IPS-11a (cell line): ENCODE measurements around the gene NPAP1.
"Not testable (repeated sequence)": the region's sequence is repeated elsewhere in the genome, so short reads cannot be mapped to it uniquely, and the experiment has no call there.

ENCODE experiments used
- H3K4me3 ChIP-seq: one replicate; pipeline ENCODE4 v1.5.1; 2013; ENCODE audit warnings: low read depth, low read length, control low read depth

NPAP1 gene, protein sequence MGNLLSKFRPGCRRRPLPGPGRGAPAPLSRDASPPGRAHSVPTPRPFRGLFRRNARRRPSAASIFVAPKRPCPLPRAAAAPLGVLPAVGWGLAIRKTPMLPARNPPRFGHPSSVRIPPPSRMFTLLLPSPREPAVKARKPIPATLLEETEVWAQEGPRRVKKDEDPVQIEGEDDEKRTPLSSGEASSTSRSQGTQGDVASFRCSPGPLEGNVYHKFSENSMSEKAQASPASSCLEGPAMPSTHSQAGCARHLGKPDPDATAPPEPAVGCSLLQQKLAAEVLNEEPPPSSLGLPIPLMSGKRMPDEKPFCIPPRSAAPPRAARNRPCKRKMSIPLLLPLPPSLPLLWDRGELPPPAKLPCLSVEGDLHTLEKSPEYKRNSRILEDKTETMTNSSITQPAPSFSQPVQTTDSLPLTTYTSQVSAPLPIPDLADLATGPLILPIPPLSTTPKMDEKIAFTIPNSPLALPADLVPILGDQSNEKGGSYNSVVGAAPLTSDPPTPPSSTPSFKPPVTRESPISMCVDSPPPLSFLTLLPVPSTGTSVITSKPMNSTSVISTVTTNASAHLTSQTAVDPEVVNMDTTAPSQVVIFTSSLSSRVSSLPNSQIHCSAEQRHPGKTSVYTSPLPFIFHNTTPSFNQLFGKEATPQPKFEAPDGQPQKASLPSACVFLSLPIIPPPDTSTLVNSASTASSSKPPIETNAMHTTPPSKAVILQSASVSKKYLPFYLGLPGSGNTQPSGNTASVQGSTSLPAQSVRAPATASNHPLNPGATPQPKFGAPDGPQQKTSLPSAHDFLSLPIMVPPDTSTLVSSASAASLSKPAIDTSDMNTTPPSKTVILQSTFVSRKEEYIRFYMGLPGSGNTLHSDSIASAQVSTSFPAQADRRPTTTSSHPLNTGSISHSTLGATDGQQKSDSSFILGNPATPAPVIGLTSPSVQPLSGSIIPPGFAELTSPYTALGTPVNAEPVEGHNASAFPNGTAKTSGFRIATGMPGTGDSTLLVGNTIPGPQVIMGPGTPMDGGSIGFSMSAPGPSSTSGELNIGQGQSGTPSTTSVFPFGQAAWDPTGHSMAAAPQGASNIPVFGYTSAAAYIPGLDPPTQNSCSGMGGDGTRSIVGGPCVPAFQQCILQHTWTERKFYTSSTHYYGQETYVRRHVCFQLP

DNA sequence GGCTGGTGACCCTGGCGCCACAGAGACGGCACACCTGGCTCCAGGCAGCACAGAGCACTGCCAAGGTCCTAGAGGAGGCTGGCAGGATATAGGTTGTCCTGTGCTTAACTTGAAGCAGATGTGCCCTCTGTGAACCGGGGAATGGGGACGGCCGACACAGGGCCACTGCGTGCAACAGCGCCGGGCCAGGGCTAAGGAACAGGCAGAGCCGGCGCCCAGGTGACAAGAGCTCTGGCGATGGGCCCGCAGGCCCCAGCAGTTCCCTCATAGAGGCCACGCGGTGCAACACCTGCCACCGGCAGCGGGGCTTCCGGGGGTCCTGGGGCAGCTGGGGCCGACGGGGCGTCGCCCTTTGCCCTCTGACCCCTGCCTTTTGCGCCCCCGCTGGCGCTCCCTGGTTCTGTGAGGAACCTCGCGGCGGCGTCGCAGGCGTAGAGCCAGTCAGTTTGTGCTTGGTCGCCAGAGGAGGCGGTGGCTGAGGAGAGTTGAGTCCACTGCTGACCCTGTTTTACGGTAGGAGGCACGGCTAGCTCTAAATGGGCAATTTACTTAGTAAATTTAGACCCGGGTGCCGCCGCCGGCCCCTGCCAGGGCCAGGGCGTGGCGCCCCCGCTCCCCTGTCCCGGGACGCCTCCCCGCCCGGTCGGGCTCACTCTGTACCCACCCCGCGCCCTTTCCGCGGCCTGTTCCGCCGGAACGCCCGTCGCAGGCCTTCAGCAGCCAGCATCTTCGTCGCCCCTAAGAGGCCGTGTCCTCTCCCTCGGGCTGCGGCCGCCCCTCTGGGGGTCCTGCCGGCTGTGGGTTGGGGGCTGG is at the start of gene NPAP1:
NPAP1 (plus strand) TSS at position 444 of the 813 bp plus-strand sequence; CDS start at position 537, 93 bp downstream.
- H3K4me3 ChIP-seq, result no peak within 1 kb of the TSS

DNA sequence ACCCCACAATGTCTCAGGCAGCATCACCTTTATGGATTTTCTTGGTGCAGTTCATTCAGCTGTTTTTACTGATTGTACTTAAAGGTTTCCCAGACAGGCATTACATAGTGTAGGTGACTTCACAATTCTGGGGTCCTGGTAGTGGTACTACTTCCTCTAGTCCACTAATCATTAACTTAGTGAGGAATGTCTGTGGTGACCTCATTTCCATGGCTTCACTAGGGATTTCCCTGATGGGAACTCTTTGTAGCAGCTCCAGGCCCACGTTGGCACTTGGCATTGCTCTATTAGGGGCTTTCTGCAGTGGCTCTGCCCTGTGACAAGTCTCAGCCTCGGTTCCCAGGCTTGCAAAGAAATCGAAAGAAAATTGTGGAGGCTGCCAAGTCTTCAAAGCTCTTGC is 48.1 kb upstream of the NPAP1 start:
- H3K4me3 ChIP-seq, result no peak overlapping the region

DNA sequence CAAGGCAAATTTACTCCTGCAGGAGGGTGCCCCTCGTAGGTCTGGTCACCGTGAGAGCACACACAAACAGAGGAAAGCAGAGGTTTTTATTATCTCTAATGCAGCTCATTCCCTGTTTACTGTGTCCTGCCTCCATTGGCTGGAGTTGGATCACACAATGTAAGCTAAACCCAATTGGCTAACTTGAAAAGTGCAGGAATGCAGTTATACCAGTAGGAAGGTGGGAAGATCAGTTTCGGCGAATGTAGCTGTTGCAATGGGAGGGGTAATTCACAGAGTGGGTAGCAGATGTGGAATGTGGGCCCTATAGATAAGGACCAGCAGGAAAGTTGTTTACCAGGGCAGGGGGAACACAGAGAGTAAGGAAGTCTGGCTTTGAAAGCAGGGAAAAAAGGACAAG is 42.5 kb upstream of the NPAP1 start:
- no peak overlapping the region for H3K4me3 ChIP-seq

DNA sequence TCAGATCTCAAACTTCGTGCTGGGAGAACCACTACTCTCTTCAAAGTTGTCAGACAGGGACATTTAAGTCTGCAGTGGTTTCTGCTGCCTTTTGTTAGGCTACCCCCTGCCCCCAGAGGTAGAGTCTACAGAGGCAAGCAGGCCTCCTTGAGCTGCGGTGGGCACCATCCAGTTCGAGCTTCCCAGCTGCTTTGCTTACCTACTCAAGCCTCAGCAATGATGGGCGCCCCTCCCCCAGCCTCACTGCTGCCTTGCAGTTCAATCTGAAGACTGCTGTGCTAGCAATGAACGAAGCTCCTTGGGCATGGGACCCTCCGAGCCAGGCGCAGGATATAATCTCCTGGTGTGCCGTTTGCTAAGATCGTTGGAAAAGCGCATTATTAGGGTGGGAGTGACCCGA is 36.2 kb upstream of the NPAP1 start:
- H3K4me3 ChIP-seq, result not testable (repeated sequence)

DNA sequence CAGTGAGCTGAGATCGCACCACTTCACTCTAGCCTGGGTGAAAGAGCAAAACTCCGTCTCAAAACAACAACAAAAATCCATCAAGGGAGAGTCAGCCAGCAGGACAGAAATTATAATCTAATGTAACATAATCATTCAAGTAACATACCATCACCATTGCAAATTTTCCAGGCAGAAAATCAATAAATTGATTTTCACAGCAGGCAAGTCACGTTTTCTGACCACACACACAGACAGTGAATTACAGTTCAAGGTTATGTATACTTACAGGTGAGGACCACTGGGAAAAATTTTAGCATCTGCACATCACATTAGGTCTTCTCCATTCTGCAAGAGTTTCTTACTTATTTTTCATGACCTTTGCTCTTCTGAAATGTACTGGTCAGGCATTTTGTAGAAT is 29.9 kb upstream of the NPAP1 start:
- no peak overlapping the region for H3K4me3 ChIP-seq

DNA sequence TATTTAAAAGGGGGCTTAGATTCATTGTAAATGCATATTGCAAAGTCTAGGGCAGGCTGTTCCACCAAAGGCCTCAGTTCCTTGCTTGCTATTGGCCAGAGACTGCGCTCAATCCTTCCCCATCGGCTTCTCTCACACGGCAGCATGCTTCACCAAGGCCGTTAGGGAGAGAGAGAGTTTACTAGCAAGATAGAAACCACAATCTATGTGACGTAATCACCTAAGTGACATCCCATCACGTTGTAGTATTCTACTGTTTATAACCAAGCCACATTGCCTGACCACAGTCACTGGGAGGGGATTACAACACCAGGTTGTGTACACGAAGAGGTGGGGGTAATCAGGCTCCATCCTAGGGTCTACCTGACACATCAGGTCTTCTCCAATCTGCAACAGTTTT is 16.0 kb upstream of the NPAP1 start:
- H3K4me3 ChIP-seq, result no peak overlapping the region

DNA sequence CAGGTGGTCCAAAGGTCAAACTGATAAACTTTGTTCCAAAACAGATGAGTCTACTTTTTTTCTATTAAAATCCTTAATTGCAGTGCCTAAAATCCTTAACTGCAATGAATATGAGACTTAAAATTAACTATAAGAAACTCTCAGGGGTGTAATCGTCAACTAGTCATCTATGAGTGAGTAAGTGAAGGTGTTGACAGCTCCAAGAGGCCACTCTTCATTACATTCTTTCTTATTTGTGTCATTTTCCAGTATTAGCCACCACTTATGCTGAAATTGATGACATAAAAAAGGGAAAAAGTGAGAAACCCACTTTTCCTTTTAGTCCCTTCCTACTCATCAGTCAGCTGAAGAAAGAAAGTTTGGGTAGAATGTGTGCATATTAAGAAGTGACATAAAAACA is 12.6 kb upstream of the NPAP1 start:
- no peak overlapping the region for H3K4me3 ChIP-seq

DNA sequence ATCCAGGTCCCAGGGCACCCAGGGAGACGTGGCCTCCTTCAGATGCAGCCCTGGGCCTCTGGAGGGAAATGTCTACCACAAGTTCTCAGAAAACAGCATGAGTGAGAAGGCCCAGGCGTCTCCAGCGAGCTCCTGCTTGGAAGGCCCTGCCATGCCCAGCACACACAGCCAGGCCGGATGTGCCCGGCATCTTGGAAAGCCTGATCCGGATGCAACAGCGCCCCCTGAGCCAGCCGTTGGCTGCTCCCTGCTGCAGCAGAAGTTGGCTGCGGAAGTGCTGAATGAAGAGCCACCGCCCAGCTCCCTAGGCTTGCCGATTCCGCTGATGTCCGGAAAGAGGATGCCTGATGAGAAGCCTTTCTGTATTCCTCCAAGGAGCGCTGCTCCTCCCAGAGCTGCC is 856 bp downstream of the NPAP1 start:
- H3K4me3 ChIP-seq, result no peak overlapping the region

DNA sequence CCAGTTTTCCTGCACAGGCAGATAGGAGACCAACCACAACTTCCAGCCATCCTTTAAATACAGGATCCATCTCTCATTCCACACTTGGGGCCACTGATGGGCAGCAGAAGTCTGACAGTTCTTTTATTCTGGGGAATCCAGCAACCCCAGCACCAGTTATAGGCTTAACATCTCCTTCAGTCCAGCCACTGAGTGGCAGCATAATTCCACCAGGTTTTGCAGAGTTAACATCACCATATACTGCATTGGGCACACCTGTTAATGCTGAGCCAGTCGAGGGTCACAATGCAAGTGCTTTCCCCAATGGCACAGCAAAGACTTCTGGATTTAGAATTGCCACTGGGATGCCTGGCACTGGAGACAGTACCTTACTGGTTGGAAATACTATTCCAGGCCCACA is 2.9 kb downstream of the NPAP1 start:
- H3K4me3 ChIP-seq, result no peak overlapping the region

DNA sequence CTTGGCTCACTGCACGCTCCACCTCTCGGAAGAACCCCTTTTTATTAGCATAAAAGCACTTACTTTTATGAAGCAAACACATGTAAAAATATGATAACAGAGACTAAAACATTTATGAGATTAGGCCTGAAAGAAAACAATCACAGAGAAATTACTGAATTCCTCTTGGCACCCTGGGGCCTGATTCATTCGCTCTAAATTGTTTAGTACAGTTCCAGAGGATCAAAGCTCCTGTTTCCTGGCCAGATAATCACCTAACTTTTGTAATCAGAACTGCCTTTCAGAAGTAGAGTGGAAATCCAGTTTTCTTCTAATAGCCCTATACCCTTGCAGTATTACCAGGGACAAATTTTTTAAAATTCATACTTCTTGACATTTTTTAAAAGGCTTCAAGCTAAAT is 6.4 kb downstream of the NPAP1 start:
- H3K4me3 ChIP-seq, result no peak overlapping the region

DNA sequence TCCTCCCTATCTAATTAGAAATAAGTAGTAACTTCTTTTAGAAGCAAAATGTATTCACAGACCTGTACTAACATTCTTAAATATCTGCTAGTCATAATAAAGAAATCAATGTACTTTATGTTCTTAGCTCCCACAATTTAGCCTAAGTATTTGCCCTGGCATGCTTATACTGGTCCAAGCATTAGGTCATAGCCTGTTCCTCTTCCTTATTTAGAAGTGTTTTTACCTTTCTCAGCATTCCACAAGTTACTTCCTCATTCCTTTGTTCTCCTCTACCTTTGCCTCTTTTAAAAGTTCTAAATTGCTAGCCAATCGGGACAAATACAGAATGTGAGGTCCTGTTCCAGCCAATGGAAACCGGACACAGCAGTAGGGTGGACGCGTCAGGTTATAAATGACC is 7.3 kb downstream of the NPAP1 start:
- H3K4me3 ChIP-seq, result not testable (repeated sequence)

DNA sequence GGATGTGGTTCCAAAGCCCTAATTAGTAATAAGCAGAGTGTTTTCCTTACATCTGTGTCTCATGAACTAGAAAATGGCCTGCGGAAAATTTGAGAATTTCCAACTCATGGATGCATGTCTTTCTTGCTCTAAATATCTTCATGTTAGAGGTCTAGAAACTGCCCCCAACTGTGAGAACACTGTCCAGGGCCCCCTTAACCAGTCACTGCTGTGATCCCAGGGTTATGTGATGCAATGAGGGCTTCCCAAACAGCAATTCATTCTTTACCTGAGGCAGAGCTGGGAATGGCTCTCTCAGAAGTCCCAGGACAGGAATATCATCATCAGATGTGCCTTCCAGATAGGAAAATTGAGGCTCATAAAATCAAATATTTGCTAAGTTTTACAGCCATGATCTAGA is 8.2 kb downstream of the NPAP1 start:
- no peak overlapping the region for H3K4me3 ChIP-seq

DNA sequence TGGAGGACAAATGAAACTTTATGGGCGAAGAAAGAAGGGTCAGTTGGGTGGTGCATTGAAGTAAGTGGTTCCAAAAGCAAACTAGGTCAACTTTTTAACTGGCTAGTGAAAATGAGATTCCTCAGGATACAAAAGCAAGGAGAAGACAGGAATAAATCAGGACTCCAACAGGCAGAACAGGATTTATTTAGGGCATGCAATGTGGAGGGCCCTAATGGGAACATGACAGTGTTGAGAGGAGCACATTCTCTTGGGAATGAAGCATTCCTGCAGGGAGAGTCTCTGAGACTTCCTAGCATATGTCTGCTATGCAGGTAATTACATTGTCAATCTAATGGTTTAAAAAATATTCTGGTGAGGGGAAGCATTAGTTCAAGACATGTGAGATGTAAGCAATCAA is 8.7 kb downstream of the NPAP1 start:
- no peak overlapping the region for H3K4me3 ChIP-seq

DNA sequence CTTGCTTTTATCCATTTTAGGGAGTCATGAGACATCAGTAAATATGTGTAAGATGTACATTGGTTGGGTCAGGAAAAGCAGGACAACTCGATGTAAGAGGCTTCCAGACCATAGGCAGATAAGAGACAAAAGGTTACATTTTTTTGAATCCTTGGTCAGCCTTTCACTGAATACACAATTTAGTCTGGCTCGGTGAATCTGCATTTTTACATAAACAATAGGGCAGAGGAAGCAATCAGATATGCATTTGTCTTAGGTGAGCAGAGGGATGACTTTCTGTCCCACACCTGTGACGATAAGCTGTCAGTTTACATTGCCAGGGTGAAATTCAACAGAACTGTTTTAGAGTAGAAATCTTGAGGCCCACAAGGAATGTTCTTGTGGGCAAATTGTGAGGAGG is 20.6 kb downstream of the NPAP1 start:
- H3K4me3 ChIP-seq, result no peak overlapping the region

DNA sequence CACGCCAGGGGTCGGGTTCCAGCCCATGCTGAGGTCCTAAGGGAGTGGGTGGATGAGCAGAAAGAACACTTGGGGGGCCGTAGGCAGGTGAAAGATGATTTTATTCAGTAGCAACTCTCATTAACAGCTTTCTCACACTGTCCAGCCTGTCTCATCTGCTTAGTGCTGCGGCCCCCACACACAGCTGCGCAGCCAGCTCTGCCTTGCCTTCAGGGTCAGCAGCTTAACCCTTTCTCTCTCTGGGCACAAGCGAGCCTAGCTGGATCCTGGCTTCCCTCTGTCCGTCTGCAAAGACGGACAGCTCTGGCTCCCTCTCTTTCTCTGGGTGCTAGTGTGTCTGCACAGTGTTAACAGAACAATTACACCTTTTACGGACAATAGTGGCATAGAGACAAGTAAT is 21.3 kb downstream of the NPAP1 start:
- no peak overlapping the region for H3K4me3 ChIP-seq

DNA sequence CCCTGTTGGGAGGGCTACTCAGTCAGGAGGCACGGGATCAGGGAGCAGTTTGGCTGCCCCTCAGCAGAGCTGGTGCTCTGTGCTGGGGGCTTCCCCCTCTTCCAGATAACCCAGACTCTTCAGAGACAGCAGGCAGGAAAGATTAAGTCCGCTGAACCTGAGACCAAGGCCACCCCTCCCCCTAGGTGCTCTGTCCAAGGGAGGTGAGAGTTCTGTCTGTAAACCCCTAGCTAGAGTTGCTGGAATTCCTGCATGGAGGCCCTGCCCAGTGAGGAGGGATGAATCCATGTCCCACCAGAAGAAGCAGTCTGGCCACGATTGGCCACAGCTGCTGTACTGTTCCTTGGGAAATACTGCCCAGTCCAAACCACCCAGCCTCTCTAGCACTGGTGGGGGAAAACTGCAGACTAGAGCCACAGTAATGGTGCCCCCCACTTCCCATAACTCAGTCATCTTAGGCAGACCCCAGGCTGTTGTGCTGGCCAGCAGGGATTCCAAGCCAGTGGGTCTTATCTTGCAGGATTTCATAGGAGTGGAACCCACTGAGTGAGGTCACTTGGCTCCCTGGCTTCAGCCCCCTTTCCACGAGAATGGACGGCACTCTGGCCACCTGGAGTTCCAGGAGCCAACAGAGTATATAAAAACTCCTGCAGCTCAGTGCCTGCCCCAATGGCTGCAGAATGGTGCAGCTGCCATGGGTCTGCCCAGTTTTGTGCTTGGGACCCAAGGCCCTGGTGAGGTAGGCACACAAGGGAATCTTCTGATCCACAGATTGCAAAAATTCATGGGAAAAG is 42.9 kb downstream of the NPAP1 start:
- no peak overlapping the region for H3K4me3 ChIP-seq

DNA sequence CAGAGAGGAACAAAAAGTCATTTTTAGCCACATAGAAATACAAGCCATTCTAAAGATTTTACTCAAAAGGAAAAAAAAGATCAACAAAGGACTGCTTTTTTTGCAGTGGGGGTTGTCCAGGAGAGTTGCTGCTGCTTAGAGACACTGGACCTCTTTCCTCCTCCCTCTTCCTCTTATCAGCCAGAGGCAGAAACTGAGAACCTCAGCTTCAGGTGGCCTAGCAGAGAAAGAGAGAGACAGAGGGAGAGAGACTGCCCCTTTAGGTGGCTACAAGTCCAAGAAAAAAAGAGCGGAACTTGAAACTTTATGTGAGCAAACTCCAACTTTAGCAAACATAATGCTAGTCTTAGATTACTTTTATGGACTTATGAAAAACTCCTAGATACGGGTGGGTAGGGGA is 54.2 kb downstream of the NPAP1 start:
- H3K4me3 ChIP-seq, result no peak overlapping the region
